Measurements from ENCODE around the gene ARHGEF40.

Gene ARHGEF40

GRCh38 chr14:21070083-21070609, at the start of gene ARHGEF40:
ARHGEF40 (plus strand) TSS chr14:21070304; CDS start chr14:21070397, 93 bp downstream.
- peak; percentile 66 for DNase-seq

GRCh38 chr14:21020977-21021545, 49.0 kb upstream of the ARHGEF40 start:
- DNase-seq, result no peak

- DNase-seq, result no peak
These were observed 47.4 kb upstream of the ARHGEF40 start for GRCh38 chr14:21022686-21023085.

- DNase-seq, result no peak
These were observed 46.9 kb upstream of the ARHGEF40 start for GRCh38 chr14:21023174-21023573.

- no peak for DNase-seq
These were observed 46.1 kb upstream of the ARHGEF40 start for GRCh38 chr14:21023817-21024584.

- peak; percentile 27 for DNase-seq
These were observed 45.3 kb upstream of the ARHGEF40 start, which contains the start of gene NDRG2 for GRCh38 chr14:21024585-21025370. NDRG2 (minus strand) TSS chr14:21025061; CDS start chr14:21023315, 1,746 bp downstream.

- no peak for DNase-seq
These were observed 44.5 kb upstream of the ARHGEF40 start for GRCh38 chr14:21025371-21026273.

- DNase-seq, result no peak
These were observed 43.7 kb upstream of the ARHGEF40 start for GRCh38 chr14:21026274-21026987.

GRCh38 chr14:21026988-21027315, 43.2 kb upstream of the ARHGEF40 start:
- no peak for DNase-seq

- DNase-seq, result no peak
These were observed 40.2 kb upstream of the ARHGEF40 start, which contains the start of gene TPPP2 for GRCh38 chr14:21029917-21030316. TPPP2 (plus strand) TSS chr14:21030217; CDS start chr14:21030582, 365 bp downstream.

GRCh38 chr14:21030531-21030930, 39.6 kb upstream of the ARHGEF40 start:
- DNase-seq, result no peak

GRCh38 chr14:21032326-21033132, 37.6 kb upstream of the ARHGEF40 start:
- DNase-seq, result no peak

- DNase-seq, result no peak
These were observed 36.9 kb upstream of the ARHGEF40 start for GRCh38 chr14:21033133-21033698.

- DNase-seq, result no peak
These were observed 35.4 kb upstream of the ARHGEF40 start, which contains the start of gene RNASE13 for GRCh38 chr14:21034707-21035106. RNASE13 (minus strand) TSS chr14:21034807; CDS start chr14:21034288, 519 bp downstream.

GRCh38 chr14:21036751-21037150, 33.4 kb upstream of the ARHGEF40 start:
- no peak for DNase-seq

- no peak for DNase-seq
These were observed 32.9 kb upstream of the ARHGEF40 start for GRCh38 chr14:21037156-21037555.

- DNase-seq, result no peak
These were observed 31.4 kb upstream of the ARHGEF40 start for GRCh38 chr14:21038441-21039422.

GRCh38 chr14:21039585-21040369, 30.3 kb upstream of the ARHGEF40 start:
- DNase-seq, result peak; percentile 27

Measured in NCI-H345 (cell line).